ENCODE measurements around the gene TSPOAP1.

Gene TSPOAP1, protein sequence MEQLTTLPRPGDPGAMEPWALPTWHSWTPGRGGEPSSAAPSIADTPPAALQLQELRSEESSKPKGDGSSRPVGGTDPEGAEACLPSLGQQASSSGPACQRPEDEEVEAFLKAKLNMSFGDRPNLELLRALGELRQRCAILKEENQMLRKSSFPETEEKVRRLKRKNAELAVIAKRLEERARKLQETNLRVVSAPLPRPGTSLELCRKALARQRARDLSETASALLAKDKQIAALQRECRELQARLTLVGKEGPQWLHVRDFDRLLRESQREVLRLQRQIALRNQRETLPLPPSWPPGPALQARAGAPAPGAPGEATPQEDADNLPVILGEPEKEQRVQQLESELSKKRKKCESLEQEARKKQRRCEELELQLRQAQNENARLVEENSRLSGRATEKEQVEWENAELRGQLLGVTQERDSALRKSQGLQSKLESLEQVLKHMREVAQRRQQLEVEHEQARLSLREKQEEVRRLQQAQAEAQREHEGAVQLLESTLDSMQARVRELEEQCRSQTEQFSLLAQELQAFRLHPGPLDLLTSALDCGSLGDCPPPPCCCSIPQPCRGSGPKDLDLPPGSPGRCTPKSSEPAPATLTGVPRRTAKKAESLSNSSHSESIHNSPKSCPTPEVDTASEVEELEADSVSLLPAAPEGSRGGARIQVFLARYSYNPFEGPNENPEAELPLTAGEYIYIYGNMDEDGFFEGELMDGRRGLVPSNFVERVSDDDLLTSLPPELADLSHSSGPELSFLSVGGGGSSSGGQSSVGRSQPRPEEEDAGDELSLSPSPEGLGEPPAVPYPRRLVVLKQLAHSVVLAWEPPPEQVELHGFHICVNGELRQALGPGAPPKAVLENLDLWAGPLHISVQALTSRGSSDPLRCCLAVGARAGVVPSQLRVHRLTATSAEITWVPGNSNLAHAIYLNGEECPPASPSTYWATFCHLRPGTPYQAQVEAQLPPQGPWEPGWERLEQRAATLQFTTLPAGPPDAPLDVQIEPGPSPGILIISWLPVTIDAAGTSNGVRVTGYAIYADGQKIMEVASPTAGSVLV (N-terminal part only)

GRCh38 chr17:58328195-58329034 is at the start of gene TSPOAP1:
TSPOAP1 (minus strand) TSS chr17:58328795; CDS start chr17:58327920, 875 bp downstream.
- DNase-seq: peak; percentile 97

- no peak for DNase-seq
Measured at GRCh38 chr17:58377661-58378060, 49.1 kb upstream of the TSPOAP1 start.

DNA sequence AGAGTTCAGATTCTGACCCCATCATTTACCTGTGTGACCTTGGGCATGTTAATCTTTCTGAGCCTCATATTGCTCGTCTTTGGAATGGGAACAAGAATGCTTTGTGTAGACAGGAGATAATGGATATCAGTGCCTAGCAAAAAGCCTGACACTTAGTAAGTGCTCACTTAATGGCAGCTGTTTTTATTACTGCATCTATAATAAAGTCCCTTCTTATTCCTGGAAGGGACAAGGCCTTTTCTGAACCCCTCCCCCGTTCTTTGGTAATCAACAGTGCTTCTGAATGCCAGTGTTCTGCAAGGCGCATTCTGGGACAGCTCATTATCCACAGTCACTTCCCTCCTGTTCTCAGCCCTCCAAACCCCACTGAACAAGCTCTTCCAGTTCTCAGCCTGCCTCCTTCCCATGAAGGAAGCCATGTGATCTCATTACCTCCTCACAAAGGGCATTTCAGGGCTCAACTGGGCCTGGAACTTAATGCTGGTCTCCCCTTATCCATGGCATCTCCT is 48.6 kb upstream of the TSPOAP1 start:
- no peak for DNase-seq

DNA sequence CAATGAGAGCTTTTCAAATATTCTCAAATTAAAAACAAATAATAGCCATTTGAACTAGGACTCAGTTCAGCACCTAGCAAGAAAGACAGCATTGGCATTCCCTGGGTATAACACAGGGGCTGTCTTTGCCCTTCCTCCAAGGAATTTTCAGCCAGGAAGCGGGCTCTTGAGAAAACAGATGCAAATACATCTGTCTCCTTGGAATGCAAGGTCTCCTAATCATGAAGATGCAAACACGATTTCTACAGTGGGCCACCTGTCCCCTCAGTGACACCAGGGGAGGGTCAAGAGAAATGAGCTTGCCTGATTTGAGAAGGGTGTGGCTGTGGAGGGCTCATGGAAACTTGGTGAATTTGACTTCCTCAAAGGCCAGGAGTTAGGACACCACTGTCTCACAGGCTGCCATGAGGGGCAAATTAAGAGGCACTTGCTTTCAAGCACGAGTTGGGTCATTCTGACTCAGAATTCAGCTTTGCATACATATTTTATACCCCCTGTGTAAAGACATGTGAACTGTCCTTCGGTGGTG is 47.9 kb upstream of the TSPOAP1 start:
- no peak for DNase-seq

- no peak for DNase-seq
Measured at GRCh38 chr17:58375811-58376210, 47.2 kb upstream of the TSPOAP1 start.

DNA sequence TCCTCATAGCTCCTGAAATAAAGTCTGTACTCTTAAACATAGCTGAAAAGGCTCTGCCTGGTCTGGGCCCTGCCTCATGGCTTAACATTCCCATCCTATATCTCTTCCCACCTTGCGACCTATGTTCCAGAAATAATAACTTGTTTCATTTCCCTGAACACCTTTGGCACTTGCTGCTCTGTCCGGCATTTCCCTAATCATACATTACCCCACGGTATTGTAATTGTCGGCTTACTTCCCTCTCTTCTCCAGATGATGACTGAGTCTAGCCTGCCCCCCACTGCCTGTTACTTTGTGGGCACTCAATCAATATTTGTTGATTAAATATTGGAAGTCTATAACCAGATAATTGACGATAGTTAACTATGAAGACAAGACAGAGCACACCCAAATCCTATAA is 46.7 kb upstream of the TSPOAP1 start:
- DNase-seq: no peak

GRCh38 chr17:58373923-58374322 is 45.3 kb upstream of the TSPOAP1 start:
- DNase-seq: no peak

GRCh38 chr17:58373003-58373402 is 44.4 kb upstream of the TSPOAP1 start:
- DNase-seq: no peak

GRCh38 chr17:58371300-58371950 is 42.8 kb upstream of the TSPOAP1 start:
- DNase-seq: no peak

- DNase-seq: no peak
Measured at GRCh38 chr17:58370716-58371115, 42.1 kb upstream of the TSPOAP1 start.

GRCh38 chr17:58370309-58370708 is 41.7 kb upstream of the TSPOAP1 start:
- no peak for DNase-seq

DNA sequence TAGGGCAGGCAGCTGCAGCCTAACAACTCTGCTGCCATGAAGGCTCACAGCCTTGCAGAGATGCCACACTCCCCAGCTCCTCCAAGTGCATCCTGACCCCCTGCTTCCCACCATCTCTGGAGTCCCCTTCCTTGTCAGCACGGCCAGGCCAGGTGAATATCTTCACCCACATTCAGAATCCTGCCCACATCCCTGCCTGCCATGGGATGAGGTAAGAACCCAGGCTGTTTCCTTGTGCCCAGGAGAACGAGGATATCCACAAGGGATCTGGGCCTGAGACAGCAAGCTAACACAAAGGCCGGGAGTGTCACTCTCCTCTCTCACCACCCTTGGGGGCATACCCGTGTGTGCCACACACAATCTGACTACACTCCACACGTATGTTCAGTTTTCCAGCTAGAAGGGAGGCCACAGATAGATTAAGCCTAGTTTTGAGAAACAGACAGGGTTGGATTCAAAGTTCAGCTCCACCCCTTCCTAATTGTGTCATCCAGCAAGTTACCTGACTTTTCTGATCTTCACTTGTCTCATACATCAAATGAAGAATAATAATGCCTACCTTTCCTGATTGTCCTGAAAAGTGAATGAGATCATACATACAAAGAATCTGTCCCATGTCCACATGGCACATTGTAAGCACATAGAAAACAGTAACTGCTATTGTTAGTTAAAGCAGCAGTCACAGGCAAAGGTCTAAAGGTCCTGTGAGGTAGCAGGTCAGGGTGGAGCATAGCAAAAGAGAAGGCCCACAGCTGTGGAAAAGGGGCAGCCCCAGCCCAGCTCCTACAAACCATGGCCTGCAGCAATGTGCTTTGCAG is 40.8 kb upstream of the TSPOAP1 start:
- no peak for DNase-seq

DNA sequence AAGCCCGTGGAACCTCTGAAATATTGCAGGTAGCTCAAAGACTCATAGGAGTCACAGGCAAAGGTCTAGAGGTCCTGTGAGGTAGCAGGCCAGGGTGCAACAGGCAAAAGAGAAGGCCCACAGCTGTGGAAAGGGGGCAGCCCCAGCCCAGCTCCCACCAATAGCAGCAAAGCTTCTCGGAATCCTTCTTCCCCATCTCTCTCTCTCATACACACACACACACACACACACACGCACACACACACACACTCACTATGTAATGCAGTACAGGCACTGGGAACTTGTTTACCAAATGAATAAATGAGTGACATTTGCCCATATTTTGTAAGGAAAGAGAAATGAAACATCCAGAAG is 40.2 kb upstream of the TSPOAP1 start:
- DNase-seq: no peak

GRCh38 chr17:58367461-58367860 is 38.9 kb upstream of the TSPOAP1 start:
- DNase-seq: no peak

GRCh38 chr17:58365980-58366595 is 37.5 kb upstream of the TSPOAP1 start:
- DNase-seq: no peak

GRCh38 chr17:58365185-58365979 is 36.8 kb upstream of the TSPOAP1 start:
- DNase-seq: no peak

GRCh38 chr17:58364270-58364942 is 35.8 kb upstream of the TSPOAP1 start:
- no peak for DNase-seq

DNA sequence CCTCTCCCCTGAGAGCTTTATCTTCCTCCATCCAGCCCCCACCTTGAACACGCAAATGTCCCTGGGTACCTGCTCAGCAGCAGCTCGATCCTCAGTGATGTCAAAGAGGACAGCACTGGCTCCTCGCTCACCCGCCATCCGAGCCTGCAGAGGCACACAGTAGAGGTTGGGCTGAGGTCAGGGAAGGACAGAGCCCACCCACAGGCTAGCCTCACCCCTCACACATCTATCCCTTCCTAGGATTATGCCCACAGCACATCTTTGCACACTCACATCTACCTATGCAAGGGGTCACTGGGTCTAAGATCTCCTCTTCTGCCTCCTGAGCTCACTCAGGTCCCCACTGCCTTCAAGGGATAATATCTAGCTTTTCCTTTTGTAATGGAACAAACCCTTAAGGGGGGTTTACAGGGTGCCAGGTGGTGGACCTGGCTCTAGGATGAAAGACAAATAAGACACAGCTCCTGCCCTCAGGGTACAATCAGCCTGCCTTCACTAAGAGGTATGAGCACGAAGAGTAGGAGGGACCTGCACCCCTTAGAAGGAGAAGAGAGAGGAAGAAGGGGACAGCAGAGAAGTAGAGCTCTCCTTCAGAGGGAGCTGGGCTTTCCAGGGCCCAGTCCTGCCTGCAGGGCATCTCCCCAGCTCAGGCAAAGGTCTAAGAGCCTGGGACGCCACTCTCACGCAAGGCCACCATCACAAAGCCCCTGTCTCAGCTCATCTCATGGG is 35.0 kb upstream of the TSPOAP1 start:
- no peak for DNase-seq

Data from activated CD8-positive, alpha-beta memory T cell treated with anti-CD3 and anti-CD28 coated beads for 24 hours (primary cell).